ENCODE results near the gene RETSAT.

The RETSAT gene

GRCh38 chr2:85308896-85309555, 45.3 kb downstream of the RETSAT start:
- no peak for TF ChIP-seq CTCF (IDR thresholded peaks at IDR 0.05; ENCODE audit: extremely low read depth, missing control alignments)
- DNase-seq (ENCODE audit: low spot score) = no peak

GRCh38 chr2:85308201-85308600, 46.1 kb downstream of the RETSAT start:
- TF ChIP-seq CTCF (IDR thresholded peaks at IDR 0.05; ENCODE audit: extremely low read depth, missing control alignments) = no peak
- no peak for DNase-seq (ENCODE audit: low spot score)

GRCh38 chr2:85307527-85307897, 46.8 kb downstream of the RETSAT start:
- TF ChIP-seq CTCF (IDR thresholded peaks at IDR 0.05; ENCODE audit: extremely low read depth, missing control alignments) = no peak
- DNase-seq (ENCODE audit: low spot score) = no peak

- no peak for DNase-seq (ENCODE audit: low spot score)
- TF ChIP-seq CTCF (IDR thresholded peaks at IDR 0.05; ENCODE audit: extremely low read depth, missing control alignments) = no peak
Observed at GRCh38 chr2:85303780-85304531, 50.4 kb downstream of the RETSAT start.

- no peak for DNase-seq (ENCODE audit: low spot score)
- no peak for TF ChIP-seq CTCF (IDR thresholded peaks at IDR 0.05; ENCODE audit: extremely low read depth, missing control alignments)
Observed at GRCh38 chr2:85302121-85302520, 52.2 kb downstream of the RETSAT start.

Measured in GM20000 (cell line).